ENCODE measurements around the gene KLHL5. TPM values are rescaled to one million over a fixed set of nuclear protein-coding genes. Genes with fewer than 3 reads are reported as not detected.

Gene KLHL5
- total and polyA plus RNA-seq, 8 donors: 6.3 to 51.0 (median 23.1) TPM

DNA sequence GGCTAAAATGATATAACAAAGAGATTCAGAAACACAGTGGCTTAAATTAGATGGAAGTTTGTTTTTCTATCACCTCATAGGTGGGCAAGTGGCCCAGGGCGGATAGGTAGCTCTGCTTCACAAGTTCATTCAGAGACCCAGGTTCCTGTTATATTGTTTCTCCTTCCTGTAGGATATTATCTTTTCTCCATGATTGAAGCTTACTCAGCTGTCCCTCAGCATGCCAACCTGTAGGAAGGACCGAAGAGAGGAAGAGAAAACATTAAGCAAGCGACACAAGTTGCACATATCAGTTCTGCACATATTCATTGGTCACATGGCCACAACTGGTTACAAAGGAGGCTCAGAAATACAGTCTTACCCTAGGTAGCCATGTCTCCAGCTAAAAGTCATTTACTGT is 6.9 kb downstream of the KLHL5 start:
- WGBS, 5 donors: 57 to 92% (median 84%) methylated on average over 3 of the region's 3 CpGs
- intact Hi-C loops (cut with DNase I; ENCODE audit: low total_unique reads): no loop called here
- Histone ChIP-seq H3K9me3 (no peaks in the 10 kb centered on the region), H3K4me1 (peaks cover 0 to 8% (median 4%) of the 10 kb centered on the region in 4 donors), H3K27me3 (no peaks in the 10 kb centered on the region), H3K36me3 (no peaks in the 10 kb centered on the region), H3K27ac (no peak overlapping the region), H3K4me3 (no peak overlapping the region)
- no peak for TF ChIP-seq EP300 (IDR thresholded peaks at IDR 0.05)
- no peak for DNase-seq

DNA sequence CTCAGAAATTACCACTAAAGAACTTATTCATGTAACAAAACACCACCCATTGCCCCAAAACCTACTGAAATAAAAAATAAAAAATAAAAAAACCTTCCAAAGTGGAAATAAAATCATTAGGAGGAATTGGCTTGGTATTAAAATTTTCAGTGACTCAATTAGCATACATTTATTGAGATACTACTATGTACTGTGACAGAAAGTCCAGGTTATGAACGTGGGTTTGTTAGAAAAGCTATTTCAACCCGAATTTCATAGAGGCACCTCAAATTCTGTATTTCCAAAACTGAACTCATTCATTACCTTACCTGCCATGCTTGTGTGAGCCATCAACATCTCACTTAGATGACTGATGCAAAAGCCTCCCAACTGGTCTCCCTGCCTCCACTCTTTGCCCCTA is 16.8 kb downstream of the KLHL5 start:
- DNase-seq: no peak
- Histone ChIP-seq H3K4me3 (no peak overlapping the region), H3K36me3 (peaks cover 0 to 25% (median 20%) of the 10 kb centered on the region in 4 donors), H3K4me1 (no peaks in the 10 kb centered on the region), H3K27me3 (no peaks in the 10 kb centered on the region), H3K9me3 (no peaks in the 10 kb centered on the region), H3K27ac (no peak overlapping the region)
- intact Hi-C loops (cut with DNase I; ENCODE audit: low total_unique reads): no loop called here
- no peak for TF ChIP-seq EP300 (IDR thresholded peaks at IDR 0.05)
- TF ChIP-seq, protein P1, sequence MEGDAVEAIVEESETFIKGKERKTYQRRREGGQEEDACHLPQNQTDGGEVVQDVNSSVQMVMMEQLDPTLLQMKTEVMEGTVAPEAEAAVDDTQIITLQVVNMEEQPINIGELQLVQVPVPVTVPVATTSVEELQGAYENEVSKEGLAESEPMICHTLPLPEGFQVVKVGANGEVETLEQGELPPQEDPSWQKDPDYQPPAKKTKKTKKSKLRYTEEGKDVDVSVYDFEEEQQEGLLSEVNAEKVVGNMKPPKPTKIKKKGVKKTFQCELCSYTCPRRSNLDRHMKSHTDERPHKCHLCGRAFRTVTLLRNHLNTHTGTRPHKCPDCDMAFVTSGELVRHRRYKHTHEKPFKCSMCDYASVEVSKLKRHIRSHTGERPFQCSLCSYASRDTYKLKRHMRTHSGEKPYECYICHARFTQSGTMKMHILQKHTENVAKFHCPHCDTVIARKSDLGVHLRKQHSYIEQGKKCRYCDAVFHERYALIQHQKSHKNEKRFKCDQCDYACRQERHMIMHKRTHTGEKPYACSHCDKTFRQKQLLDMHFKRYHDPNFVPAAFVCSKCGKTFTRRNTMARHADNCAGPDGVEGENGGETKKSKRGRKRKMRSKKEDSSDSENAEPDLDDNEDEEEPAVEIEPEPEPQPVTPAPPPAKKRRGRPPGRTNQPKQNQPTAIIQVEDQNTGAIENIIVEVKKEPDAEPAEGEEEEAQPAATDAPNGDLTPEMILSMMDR (IDR thresholded peaks at IDR 0.05): no peak
- TF ChIP-seq POLR2AphosphoS5 (IDR thresholded peaks at IDR 0.05): no peak
- TF ChIP-seq POLR2A (IDR thresholded peaks at IDR 0.05): no peak
- 91 to 98% (median 92%) methylated on average over 2 of the region's 2 CpGs for WGBS, 5 donors

DNA sequence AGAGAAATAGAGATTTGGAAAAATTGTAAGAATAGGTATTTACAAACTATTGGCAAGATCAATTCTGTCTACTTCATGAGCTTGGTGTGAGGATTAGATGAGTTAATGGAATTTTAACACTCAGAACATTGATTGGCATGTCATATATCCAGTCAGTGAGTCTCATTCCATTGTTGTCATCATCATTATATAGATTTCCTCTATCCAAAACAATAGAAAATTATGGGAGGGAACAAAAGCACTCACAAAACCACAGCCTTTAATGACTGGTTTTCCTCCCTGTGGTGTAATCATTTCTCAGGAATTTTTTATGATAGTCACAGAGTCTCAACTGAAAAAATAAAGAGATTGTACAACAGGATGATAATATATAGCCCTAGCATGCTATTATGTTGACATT is 21.1 kb downstream of the KLHL5 start:
- no peaks in the 10 kb centered on the region for H3K27me3 ChIP-seq
- intact Hi-C loops (cut with DNase I; ENCODE audit: low total_unique reads): no loop called here
- H3K4me1 ChIP-seq: no peaks in the 10 kb centered on the region
- no peak for DNase-seq
- peaks cover 0 to 25% (median 24%) of the 10 kb centered on the region in 4 donors for H3K36me3 ChIP-seq
- H3K9me3 ChIP-seq: no peaks in the 10 kb centered on the region
- no peak overlapping the region for H3K27ac ChIP-seq
- H3K4me3 ChIP-seq: no peak overlapping the region
- TF ChIP-seq, protein P1 (IDR thresholded peaks at IDR 0.05): no peak
- TF ChIP-seq EP300 (IDR thresholded peaks at IDR 0.05) (no peak), POLR2A (IDR thresholded peaks at IDR 0.05) (no peak), POLR2AphosphoS5 (IDR thresholded peaks at IDR 0.05) (no peak)

DNA sequence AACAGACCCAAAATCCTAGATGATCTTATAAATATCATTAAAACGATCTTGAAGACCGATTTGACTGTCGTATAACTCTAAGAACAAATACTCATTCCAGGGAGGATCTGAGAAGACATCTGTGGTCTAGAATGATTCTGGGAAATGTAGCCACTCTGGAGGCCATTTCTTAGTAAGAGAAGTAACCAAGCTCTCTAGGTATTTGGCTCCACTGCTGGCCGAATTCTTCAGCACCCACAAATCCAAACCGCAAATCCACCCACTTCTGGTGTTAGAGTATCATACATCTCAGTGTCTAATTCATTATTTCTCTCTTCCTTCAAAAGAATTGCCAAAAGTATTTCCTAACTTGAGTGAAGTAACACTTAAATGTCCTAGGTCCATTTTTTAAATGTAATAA is 23.9 kb downstream of the KLHL5 start:
- intact Hi-C loops (cut with DNase I; ENCODE audit: low total_unique reads): no loop called here
- TF ChIP-seq POLR2A (IDR thresholded peaks at IDR 0.05) (no peak), POLR2AphosphoS5 (IDR thresholded peaks at IDR 0.05) (no peak), EP300 (IDR thresholded peaks at IDR 0.05) (no peak)
- TF ChIP-seq, protein P1 (IDR thresholded peaks at IDR 0.05): no peak
- Histone ChIP-seq H3K4me1 (no peaks in the 10 kb centered on the region), H3K36me3 (peaks cover 0 to 25% (median 23%) of the 10 kb centered on the region in 4 donors), H3K9me3 (no peaks in the 10 kb centered on the region), H3K27ac (no peak overlapping the region), H3K4me3 (no peak overlapping the region), H3K27me3 (no peaks in the 10 kb centered on the region)
- WGBS, 5 donors: 86 to 93% (median 88%) methylated on average over 5 of the region's 5 CpGs
- no peak for DNase-seq

DNA sequence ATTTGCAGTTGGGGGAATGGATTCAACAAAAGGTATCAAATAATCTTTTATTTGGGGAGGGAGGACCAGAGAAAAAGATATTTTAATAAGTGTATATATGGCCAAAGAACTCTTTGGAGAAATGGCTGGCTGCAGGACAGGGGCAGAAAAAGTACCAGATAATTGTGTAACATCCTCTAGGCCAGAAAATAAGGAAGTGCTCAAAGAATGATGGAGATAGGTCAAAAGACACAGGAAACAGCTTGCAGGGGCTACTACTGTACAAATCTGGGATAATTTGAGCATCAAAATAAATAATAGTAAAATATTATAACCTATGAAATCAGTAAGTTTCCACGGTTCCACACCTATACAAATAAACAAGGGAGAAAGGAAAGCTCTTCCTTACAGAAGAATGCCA is 34.8 kb downstream of the KLHL5 start:
- Histone ChIP-seq H3K27me3 (no peaks in the 10 kb centered on the region), H3K4me1 (no peaks in the 10 kb centered on the region), H3K9me3 (no peaks in the 10 kb centered on the region), H3K27ac (no peak overlapping the region), H3K36me3 (peaks cover 0 to 7% (median 4%) of the 10 kb centered on the region in 4 donors), H3K4me3 (no peak overlapping the region)
- peak in 1 of 2 donors; percentile 11 for DNase-seq
- TF ChIP-seq EP300 (IDR thresholded peaks at IDR 0.05) (no peak), POLR2AphosphoS5 (IDR thresholded peaks at IDR 0.05) (no peak), POLR2A (IDR thresholded peaks at IDR 0.05) (no peak)
- TF ChIP-seq, protein P1 (IDR thresholded peaks at IDR 0.05): no peak
- intact Hi-C loops (cut with DNase I; ENCODE audit: low total_unique reads): no loop called here
- 58 to 88% (median 80%) methylated on average over 1 of the region's 1 CpG for WGBS, 5 donors

Data from stomach (tissue), 9 donors.